Vagina (tissue), 2 donors: Measurements from ENCODE around the gene TSC22D2.

Experiments used
- POLR2A ChIP-seq, 2 donors: fragments of 450-650 bp; IDR thresholded peaks; one replicate each; pipeline ENCODE4 v1.6.1; 2017; ENCODE audit warnings: antibody characterized with exemption in 2 of 2, mild to moderate bottlenecking in 2 of 2, moderate library complexity in 2 of 2
- TF ChIP-seq, protein P1 (sequence below), 3 experiments: fragments of 450-650 bp in 2 of 3; fragments of 200-600 bp in 1 of 3; sonication (generic) in 1 of 3; IDR thresholded peaks; one replicate each; pipeline ENCODE4 v1.5.1; 2017 to 2019; ENCODE audit warnings: antibody characterized with exemption in 3 of 3, mild to moderate bottlenecking in 2 of 3, moderate library complexity in 2 of 3

DNA sequence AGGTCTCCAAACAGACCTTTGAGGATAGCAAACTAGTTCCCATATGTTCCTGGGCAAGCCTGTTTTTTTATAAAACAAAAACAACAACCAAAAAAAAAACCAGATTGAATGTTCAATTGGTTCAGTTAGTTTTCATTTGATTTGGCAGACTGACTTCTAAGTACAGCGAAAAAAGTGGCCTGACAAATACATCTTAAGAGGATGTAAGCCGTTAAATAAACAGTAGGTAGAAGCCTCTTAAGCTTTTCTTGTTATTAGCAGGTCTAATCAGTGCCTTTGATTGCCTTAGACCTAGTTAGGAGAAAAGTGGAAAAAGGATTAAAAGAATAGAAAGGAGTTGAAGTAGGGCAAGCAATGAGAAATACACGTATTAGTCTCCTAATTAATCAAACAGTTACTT is 13.2 kb downstream of the TSC22D2 start:
- no peak for TF ChIP-seq POLR2A (IDR thresholded peaks at IDR 0.05)
- TF ChIP-seq, protein P1, sequence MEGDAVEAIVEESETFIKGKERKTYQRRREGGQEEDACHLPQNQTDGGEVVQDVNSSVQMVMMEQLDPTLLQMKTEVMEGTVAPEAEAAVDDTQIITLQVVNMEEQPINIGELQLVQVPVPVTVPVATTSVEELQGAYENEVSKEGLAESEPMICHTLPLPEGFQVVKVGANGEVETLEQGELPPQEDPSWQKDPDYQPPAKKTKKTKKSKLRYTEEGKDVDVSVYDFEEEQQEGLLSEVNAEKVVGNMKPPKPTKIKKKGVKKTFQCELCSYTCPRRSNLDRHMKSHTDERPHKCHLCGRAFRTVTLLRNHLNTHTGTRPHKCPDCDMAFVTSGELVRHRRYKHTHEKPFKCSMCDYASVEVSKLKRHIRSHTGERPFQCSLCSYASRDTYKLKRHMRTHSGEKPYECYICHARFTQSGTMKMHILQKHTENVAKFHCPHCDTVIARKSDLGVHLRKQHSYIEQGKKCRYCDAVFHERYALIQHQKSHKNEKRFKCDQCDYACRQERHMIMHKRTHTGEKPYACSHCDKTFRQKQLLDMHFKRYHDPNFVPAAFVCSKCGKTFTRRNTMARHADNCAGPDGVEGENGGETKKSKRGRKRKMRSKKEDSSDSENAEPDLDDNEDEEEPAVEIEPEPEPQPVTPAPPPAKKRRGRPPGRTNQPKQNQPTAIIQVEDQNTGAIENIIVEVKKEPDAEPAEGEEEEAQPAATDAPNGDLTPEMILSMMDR (IDR thresholded peaks at IDR 0.05): no peak
